VCaP (cell line): ENCODE results near the gene E2F8.

Experiments
- H3K27ac ChIP-seq: fragments of 450-650 bp; 2 replicates; pipeline ENCODE4 v1.5.1; 2017
- CTCF ChIP-seq: fragments of 450-650 bp; conservative IDR thresholded peaks from 2 replicates; pipeline ENCODE4 v1.5.1; 2017; ENCODE audit warnings: mild to moderate bottlenecking, moderate library complexity

The E2F8 gene

GRCh38 chr11:19176629-19177186, 64.0 kb downstream of the E2F8 start:
- TF ChIP-seq CTCF, result no peak
- no peak overlapping the region for H3K27ac ChIP-seq
